ENCODE measurements around the gene BCL2A1. TPM values are rescaled to one million over a fixed set of nuclear protein-coding genes. Genes with fewer than 3 reads are reported as not detected.

BCL2A1 gene
- total RNA-seq, 1 experiment from 2014 or later: 0.44 TPM

GRCh38 chr15:79966634-79967297 lies 4.2 kb downstream of the BCL2A1 start:
- Histone ChIP-seq H3K27me3 (ENCODE audit: insufficient read depth, low read length) (no peaks in the 10 kb centered on the region), H3K4me2 (ENCODE audit: low read length) (no peak overlapping the region), H3K36me3 (ENCODE audit: control insufficient read depth in 1 of 2, insufficient read depth in 2 of 2, low read length in 2 of 2) (no peaks in the 10 kb centered on the region), H3K4me1 (ENCODE audit: control insufficient read depth in 1 of 2, insufficient read depth in 2 of 2, low read length in 2 of 2) (no peaks in the 10 kb centered on the region), H3K4me3 (replicated peaks in 1 of 2; ENCODE audit: low read depth in 1 of 2, low read length in 2 of 2) (no peak overlapping the region), H3K9me2 (ENCODE audit: insufficient read depth) (no peaks in the 10 kb centered on the region), H4K20me1 (ENCODE audit: insufficient read depth) (no peaks in the 10 kb centered on the region), H3K9me3 (ENCODE audit: control insufficient read depth in 1 of 2, insufficient read depth in 1 of 2, low read depth in 1 of 2, low read length in 2 of 2) (no peaks in the 10 kb centered on the region), H2AFZ (ENCODE audit: low read depth, low read length, poor library complexity, severe bottlenecking) (no peak overlapping the region), H3K27ac (ENCODE audit: low read depth, low read length) (no peak overlapping the region), H3K9ac (ENCODE audit: low read length) (no peak overlapping the region), H3K79me2 (ENCODE audit: insufficient read depth, low read length) (no peaks in the 10 kb centered on the region)
- ATAC-seq (no peak), DNase-seq (ENCODE audit: low read depth, low spot score) (no peak)
- BruUV-seq (replicated peaks): no TSS peak
- TF ChIP-seq POLR2AphosphoS5 (IDR thresholded peaks at IDR 0.05; ENCODE audit: low read depth, low read length): no peak
- no peak for TF ChIP-seq FOSL1 (IDR thresholded peaks at IDR 0.05; ENCODE audit: low read depth)
- TF ChIP-seq ZNF274 (IDR thresholded peaks at IDR 0.05; ENCODE audit: low read depth, low read length): no peak
- TF ChIP-seq EGR1 (IDR thresholded peaks at IDR 0.05; ENCODE audit: low read depth): no peak
- no peak for TF ChIP-seq SP1 (IDR thresholded peaks at IDR 0.05; ENCODE audit: low read depth)
- TF ChIP-seq SRF (IDR thresholded peaks at IDR 0.05; ENCODE audit: low read depth): no peak
- no peak for TF ChIP-seq YY1 (IDR thresholded peaks at IDR 0.05; ENCODE audit: extremely low read depth, insufficient replicate concordance, low read depth, low read length)
- TF ChIP-seq ATF3 (IDR thresholded peaks at IDR 0.05): no peak
- no peak for TF ChIP-seq ZFX (IDR thresholded peaks at IDR 0.05)
- TF ChIP-seq POLR2A (IDR thresholded peaks at IDR 0.05; ENCODE audit: borderline replicate concordance, extremely low read depth, insufficient read depth, insufficient read length): no peak
- no peak for TF ChIP-seq SIN3A (IDR thresholded peaks at IDR 0.05; ENCODE audit: low read depth)
- ChIA-PET RAD21 (ENCODE audit: low non-redundant PET in 1 of 2, low total read pairs in 2 of 2, uncharacterized antibody in 2 of 2, unreplicated experiment in 2 of 2) (no interaction called here), POLR2A (no interaction called here), CTCF (no interaction called here)
- intact Hi-C loops (cut with micrococcal nuclease): no loop called here
